ENCODE data around the gene XPO4. TPM values are rescaled to one million over a fixed set of nuclear protein-coding genes. Genes with fewer than 3 reads are reported as not detected.

XPO4 gene
- total RNA-seq, 3 donors from 2014 or later (not counting 1 experiment from before 2014, with no cell fraction given): 11.7 to 19.8 (median 19.7) TPM

- H3K27ac ChIP-seq (ENCODE audit: low read length): no peak overlapping the region
- no peak for TF ChIP-seq CTCF (IDR thresholded peaks at IDR 0.05)
- DNase-seq (no peak), ATAC-seq (no peak)
- H3K27me3 ChIP-seq (ENCODE audit: control insufficient read depth, insufficient read depth, low read length): no peaks in the 10 kb centered on the region
- Mint-ChIP-seq H3K36me3 (no peaks in the 10 kb centered on the region), H3K4me3 (no peak overlapping the region), H3K27me3 (ENCODE audit: low read depth in 2 of 2) (no peaks in the 10 kb centered on the region), H3K9me3 (no peaks in the 10 kb centered on the region), H3K27ac (no peak overlapping the region), H3K4me1 (peaks cover 17 to 20% of the 10 kb centered on the region in 2 donors)
- intact Hi-C loops (cut with micrococcal nuclease): no loop called here
- H3K9me3 ChIP-seq (ENCODE audit: control insufficient read depth, insufficient read depth, low read length): no peaks in the 10 kb centered on the region
- peaks cover 13% of the 10 kb centered on the region for H3K36me3 ChIP-seq (ENCODE audit: control insufficient read depth, insufficient read depth, low read length)
- no peaks in the 10 kb centered on the region for H3K4me1 ChIP-seq (ENCODE audit: control insufficient read depth, insufficient read depth, low read length)
- no peak overlapping the region for H3K4me3 ChIP-seq (ENCODE audit: low read length)
- WGBS (ENCODE audit: insufficient coverage): 31% methylated on average over 2 of the region's 2 CpGs
Observed at GRCh38 chr13:20801707-20802106, 100.8 kb downstream of the XPO4 start.

- Mint-ChIP-seq H3K27ac (no peak overlapping the region), H3K27me3 (ENCODE audit: low read depth in 2 of 2) (no peaks in the 10 kb centered on the region), H3K36me3 (no peaks in the 10 kb centered on the region), H3K4me1 (peaks cover 17 to 20% of the 10 kb centered on the region in 2 donors), H3K9me3 (no peaks in the 10 kb centered on the region), H3K4me3 (no peak overlapping the region)
- ATAC-seq: no peak
- WGBS (ENCODE audit: insufficient coverage): 84% methylated on average over 4 of the region's 6 CpGs
- intact Hi-C loops (cut with micrococcal nuclease): no loop called here
- no peak overlapping the region for H3K4me3 ChIP-seq (ENCODE audit: low read length)
- no peaks in the 10 kb centered on the region for H3K9me3 ChIP-seq (ENCODE audit: control insufficient read depth, insufficient read depth, low read length)
- no peak for TF ChIP-seq CTCF (IDR thresholded peaks at IDR 0.05)
- H3K27ac ChIP-seq (ENCODE audit: low read length): no peak overlapping the region
- no peaks in the 10 kb centered on the region for H3K27me3 ChIP-seq (ENCODE audit: control insufficient read depth, insufficient read depth, low read length)
- H3K4me1 ChIP-seq (ENCODE audit: control insufficient read depth, insufficient read depth, low read length): no peaks in the 10 kb centered on the region
- no peak for DNase-seq
- peaks cover 27% of the 10 kb centered on the region for H3K36me3 ChIP-seq (ENCODE audit: control insufficient read depth, insufficient read depth, low read length)
Observed at GRCh38 chr13:20799726-20800416, 102.7 kb downstream of the XPO4 start.

- Histone ChIP-seq H3K27ac (ENCODE audit: low read length) (no peak overlapping the region), H3K9me3 (ENCODE audit: control insufficient read depth, insufficient read depth, low read length) (no peaks in the 10 kb centered on the region), H3K4me1 (ENCODE audit: control insufficient read depth, insufficient read depth, low read length) (no peaks in the 10 kb centered on the region), H3K36me3 (ENCODE audit: control insufficient read depth, insufficient read depth, low read length) (peaks cover 35% of the 10 kb centered on the region), H3K27me3 (ENCODE audit: control insufficient read depth, insufficient read depth, low read length) (no peaks in the 10 kb centered on the region), H3K4me3 (ENCODE audit: low read length) (no peak overlapping the region)
- Mint-ChIP-seq H3K27me3 (ENCODE audit: low read depth in 2 of 2) (no peaks in the 10 kb centered on the region), H3K27ac (peak overlapping the region in 1 of 2 donors; percentile 17), H3K9me3 (no peaks in the 10 kb centered on the region), H3K4me1 (peaks cover 8 to 9% of the 10 kb centered on the region in 2 donors), H3K4me3 (no peak overlapping the region), H3K36me3 (no peaks in the 10 kb centered on the region)
- ATAC-seq: peak in 1 of 3 donors; percentile 18
- intact Hi-C loops (cut with micrococcal nuclease): no loop called here
- 90% methylated on average over 4 of the region's 4 CpGs for WGBS (ENCODE audit: insufficient coverage)
- no peak for DNase-seq
- no peak for TF ChIP-seq CTCF (IDR thresholded peaks at IDR 0.05)
Observed at GRCh38 chr13:20798027-20798426, 104.5 kb downstream of the XPO4 start.

Data from natural killer cell (primary cell).